Parathyroid adenoma (tissue), 2 donors: ENCODE results near the gene PCTP.

Source experiments
- H2AFZ ChIP-seq: fragments of 300-600 bp; sonication (generic); one replicate; pipeline ENCODE4 v1.7.0; 2017; ENCODE audit warnings: antibody characterized with exemption, mild to moderate bottlenecking
- H3K27ac ChIP-seq: fragments of 300-600 bp; sonication (generic); one replicate; pipeline ENCODE4 v1.7.0; 2017
- H3K27me3 ChIP-seq: fragments of 300-600 bp; sonication (generic); one replicate; pipeline ENCODE4 v1.7.0; 2017; ENCODE audit warnings: low read length; ENCODE audit not compliant: control insufficient read depth, insufficient read depth
- H3K36me3 ChIP-seq: fragments of 300-600 bp; sonication (generic); one replicate; pipeline ENCODE4 v1.7.0; 2017; ENCODE audit warnings: low read length; ENCODE audit not compliant: control insufficient read depth, insufficient read depth
- H3K4me1 ChIP-seq: fragments of 300-600 bp; sonication (generic); one replicate; pipeline ENCODE4 v1.7.0; 2017; ENCODE audit warnings: control low read depth
- H3K4me2 ChIP-seq: fragments of 300-600 bp; sonication (generic); one replicate; pipeline ENCODE4 v1.7.0; 2017; ENCODE audit warnings: low read length
- H3K4me3 ChIP-seq: fragments of 300-600 bp; sonication (generic); one replicate; pipeline ENCODE4 v1.7.0; 2017; ENCODE audit warnings: low read depth, low read length
- H3K79me2 ChIP-seq: fragments of 300-600 bp; sonication (generic); one replicate; pipeline ENCODE4 v1.7.0; 2017; ENCODE audit warnings: control low read depth
- H3K9ac ChIP-seq: fragments of 300-600 bp; sonication (generic); one replicate; pipeline ENCODE4 v1.7.0; 2017; ENCODE audit warnings: mild to moderate bottlenecking
- H3K9me3 ChIP-seq: fragments of 300-600 bp; sonication (generic); one replicate; pipeline ENCODE4 v1.7.0; 2017; ENCODE audit warnings: low read length; ENCODE audit not compliant: control insufficient read depth
- TF ChIP-seq, protein P1 (sequence below): fragments of 300-600 bp; sonication (generic); IDR thresholded peaks from one replicate; pipeline ENCODE4 v1.7.0; 2017; ENCODE audit warnings: antibody characterized with exemption, mild to moderate bottlenecking
- donor health status: primary hyperparathyroidism.

PCTP gene

DNA sequence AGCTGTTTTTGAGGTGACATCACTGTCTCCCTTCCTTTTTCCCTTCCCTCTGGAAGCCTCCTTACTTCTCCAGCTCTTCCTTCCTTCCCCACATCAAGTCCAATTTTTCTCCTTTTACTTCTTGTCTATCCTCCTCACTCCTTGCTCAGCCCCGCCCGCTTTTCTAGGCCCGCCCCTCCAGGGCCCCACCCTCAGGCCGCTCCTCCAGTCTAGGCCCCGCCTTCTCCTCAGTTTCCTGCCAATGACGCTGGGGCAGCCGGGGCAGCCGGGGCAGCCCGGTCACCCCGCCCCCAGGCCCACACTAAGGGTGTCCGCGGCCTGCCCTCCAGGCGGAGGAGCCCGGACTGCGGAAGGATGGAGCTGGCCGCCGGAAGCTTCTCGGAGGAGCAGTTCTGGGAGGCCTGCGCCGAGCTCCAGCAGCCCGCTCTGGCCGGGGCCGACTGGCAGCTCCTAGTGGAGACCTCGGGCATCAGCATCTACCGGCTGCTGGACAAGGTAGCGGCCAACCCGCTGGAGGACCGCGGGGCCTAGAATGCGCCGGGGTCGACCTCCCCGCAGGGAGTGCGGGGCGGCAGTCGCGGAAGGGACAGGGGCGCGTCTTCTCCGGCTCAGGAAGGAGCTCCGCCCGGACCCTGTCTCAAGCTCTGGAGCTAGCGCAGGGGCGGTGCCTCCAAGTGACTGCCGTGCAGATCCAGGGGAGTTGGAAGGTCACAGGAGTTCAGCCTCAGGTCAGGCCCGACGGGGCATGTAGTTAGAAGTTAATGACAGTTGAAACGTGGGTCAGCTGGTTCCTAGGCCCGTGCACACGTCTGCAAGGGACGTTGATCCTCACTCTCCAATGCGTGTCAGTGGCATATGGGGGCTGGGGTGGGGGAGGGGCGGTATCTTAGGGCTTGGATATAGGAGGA is at the start of gene PCTP:
Gene PCTP, plus strand, starts transcription at position 302 of the 908 bp plus-strand sequence. Its CDS starts 53 bp downstream, at position 355.
- no peaks in the 10 kb centered on the region for H3K36me3 ChIP-seq
- H2AFZ ChIP-seq: peak within 1 kb of the TSS; percentile 93
- no peaks in the 10 kb centered on the region for H3K9me3 ChIP-seq
- H3K79me2 ChIP-seq: peaks cover 10% of the 10 kb centered on the region
- peak within 1 kb of the TSS; percentile 46 for H3K9ac ChIP-seq
- peak within 1 kb of the TSS; percentile 64 for H3K4me2 ChIP-seq
- H3K4me1 ChIP-seq: peaks cover 4% of the 10 kb centered on the region
- H3K27ac ChIP-seq: peak within 1 kb of the TSS; percentile 76
- TF ChIP-seq, protein P1, sequence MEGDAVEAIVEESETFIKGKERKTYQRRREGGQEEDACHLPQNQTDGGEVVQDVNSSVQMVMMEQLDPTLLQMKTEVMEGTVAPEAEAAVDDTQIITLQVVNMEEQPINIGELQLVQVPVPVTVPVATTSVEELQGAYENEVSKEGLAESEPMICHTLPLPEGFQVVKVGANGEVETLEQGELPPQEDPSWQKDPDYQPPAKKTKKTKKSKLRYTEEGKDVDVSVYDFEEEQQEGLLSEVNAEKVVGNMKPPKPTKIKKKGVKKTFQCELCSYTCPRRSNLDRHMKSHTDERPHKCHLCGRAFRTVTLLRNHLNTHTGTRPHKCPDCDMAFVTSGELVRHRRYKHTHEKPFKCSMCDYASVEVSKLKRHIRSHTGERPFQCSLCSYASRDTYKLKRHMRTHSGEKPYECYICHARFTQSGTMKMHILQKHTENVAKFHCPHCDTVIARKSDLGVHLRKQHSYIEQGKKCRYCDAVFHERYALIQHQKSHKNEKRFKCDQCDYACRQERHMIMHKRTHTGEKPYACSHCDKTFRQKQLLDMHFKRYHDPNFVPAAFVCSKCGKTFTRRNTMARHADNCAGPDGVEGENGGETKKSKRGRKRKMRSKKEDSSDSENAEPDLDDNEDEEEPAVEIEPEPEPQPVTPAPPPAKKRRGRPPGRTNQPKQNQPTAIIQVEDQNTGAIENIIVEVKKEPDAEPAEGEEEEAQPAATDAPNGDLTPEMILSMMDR: peak; percentile 44
- no peaks in the 10 kb centered on the region for H3K27me3 ChIP-seq
- H3K4me3 ChIP-seq: peak within 1 kb of the TSS; percentile 68

DNA sequence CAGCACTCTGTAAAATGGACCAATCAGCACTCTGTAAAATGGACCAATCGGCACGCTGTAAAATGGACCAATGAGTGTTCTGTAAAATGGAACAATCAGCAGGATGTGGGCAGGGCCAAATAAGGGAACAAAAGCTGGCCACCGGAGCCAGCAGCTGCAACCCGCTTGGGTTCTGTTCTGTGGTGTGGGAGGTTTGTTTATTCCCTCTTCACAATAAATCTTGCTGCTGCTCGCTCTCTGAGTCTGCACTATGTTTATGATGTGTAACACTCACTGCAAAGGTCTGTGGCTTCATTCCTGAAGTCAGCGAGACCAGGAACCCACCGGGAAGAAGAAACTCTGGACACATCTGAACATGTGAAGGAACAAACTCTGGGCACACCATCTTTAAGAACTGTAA is 48.7 kb upstream of the PCTP start:
- no peak overlapping the region for H2AFZ ChIP-seq
- no peak overlapping the region for H3K4me3 ChIP-seq
- no peaks in the 10 kb centered on the region for H3K79me2 ChIP-seq
- H3K9ac ChIP-seq: no peak overlapping the region
- TF ChIP-seq, protein P1: no peak
- no peaks in the 10 kb centered on the region for H3K4me1 ChIP-seq
- H3K4me2 ChIP-seq: no peak overlapping the region
- no peaks in the 10 kb centered on the region for H3K36me3 ChIP-seq
- no peaks in the 10 kb centered on the region for H3K27me3 ChIP-seq
- no peaks in the 10 kb centered on the region for H3K9me3 ChIP-seq
- no peak overlapping the region for H3K27ac ChIP-seq

GRCh38 chr17:55704401-55704800 is 46.5 kb upstream of the PCTP start:
- H3K36me3 ChIP-seq: no peaks in the 10 kb centered on the region
- H3K27ac ChIP-seq: no peak overlapping the region
- H3K79me2 ChIP-seq: no peaks in the 10 kb centered on the region
- no peak overlapping the region for H2AFZ ChIP-seq
- no peak overlapping the region for H3K4me3 ChIP-seq
- no peaks in the 10 kb centered on the region for H3K27me3 ChIP-seq
- no peak overlapping the region for H3K9ac ChIP-seq
- no peaks in the 10 kb centered on the region for H3K9me3 ChIP-seq
- H3K4me1 ChIP-seq: no peaks in the 10 kb centered on the region
- H3K4me2 ChIP-seq: no peak overlapping the region
- TF ChIP-seq, protein P1: no peak

- Histone ChIP-seq H3K9me3 (no peaks in the 10 kb centered on the region), H3K79me2 (no peaks in the 10 kb centered on the region), H3K9ac (no peak overlapping the region), H2AFZ (no peak overlapping the region), H3K27ac (no peak overlapping the region), H3K27me3 (no peaks in the 10 kb centered on the region), H3K4me1 (peaks cover 4% of the 10 kb centered on the region), H3K4me3 (no peak overlapping the region), H3K4me2 (no peak overlapping the region), H3K36me3 (no peaks in the 10 kb centered on the region)
- TF ChIP-seq, protein P1: no peak
Observed at GRCh38 chr17:55705847-55706246, 45.0 kb upstream of the PCTP start.
